ENCODE data around the gene PHACTR1.
"Not testable (repeated sequence)": the region's sequence is repeated elsewhere in the genome, so short reads cannot be mapped to it uniquely, and the experiment has no call there.

PHACTR1 gene

DNA sequence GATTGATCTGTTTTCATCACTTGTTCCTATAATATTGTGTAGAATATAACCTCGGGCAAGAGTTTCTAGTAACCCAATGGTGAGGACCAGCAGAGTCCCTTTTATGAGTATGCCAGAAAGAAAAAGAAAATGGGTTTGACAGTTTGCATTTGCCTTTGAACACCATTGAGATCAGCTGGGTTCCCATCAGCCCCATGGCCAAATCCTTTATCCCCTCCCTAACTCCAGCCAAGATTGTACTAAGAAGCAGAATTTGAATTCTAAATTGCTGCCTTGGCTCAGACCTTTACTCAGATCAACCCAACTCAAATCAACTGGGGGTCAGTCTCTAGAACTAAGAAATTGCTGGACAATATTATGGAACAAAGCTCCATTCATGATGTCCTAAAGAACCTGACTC lies 424.4 kb downstream of the PHACTR1 start:
- Mint-ChIP-seq H3K36me3 (ENCODE audit: low read depth) (no peaks in the 10 kb centered on the region), H3K27ac (no peak overlapping the region), H3K4me1 (ENCODE audit: low read depth) (no peaks in the 10 kb centered on the region), H3K9me3 (no peaks in the 10 kb centered on the region), H3K27me3 (peaks cover 3% of the 10 kb centered on the region), H3K4me3 (no peak overlapping the region)

DNA sequence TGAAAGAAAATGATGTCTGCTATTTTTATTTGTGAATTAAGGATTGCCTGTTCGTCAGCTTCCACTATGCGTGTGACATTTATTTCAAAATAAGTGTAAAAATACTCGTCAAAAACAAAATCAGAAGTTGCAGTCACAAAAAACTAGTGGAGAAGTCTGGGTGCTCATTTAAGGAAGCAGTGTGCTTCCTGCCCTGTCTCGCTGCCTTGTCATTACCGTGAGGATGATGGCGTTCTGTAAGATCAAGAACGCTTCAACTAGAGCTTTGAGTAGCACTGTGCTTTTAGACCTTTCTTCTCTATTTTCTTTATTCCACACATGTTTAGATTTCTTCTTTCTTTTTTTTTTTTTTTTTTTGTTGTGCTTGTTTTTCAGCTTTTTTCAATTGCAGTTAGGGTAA lies 424.8 kb downstream of the PHACTR1 start:
- no peak overlapping the region for H3K27ac Mint-ChIP-seq
- no peaks in the 10 kb centered on the region for H3K36me3 Mint-ChIP-seq (ENCODE audit: low read depth)
- H3K4me1 Mint-ChIP-seq (ENCODE audit: low read depth) = no peaks in the 10 kb centered on the region
- peaks cover 3% of the 10 kb centered on the region for H3K27me3 Mint-ChIP-seq
- H3K9me3 Mint-ChIP-seq = no peaks in the 10 kb centered on the region
- no peak overlapping the region for H3K4me3 Mint-ChIP-seq

GRCh38 chr6:13142611-13143010 lies 426.0 kb downstream of the PHACTR1 start:
- H3K4me3 Mint-ChIP-seq = no peak overlapping the region
- H3K27ac Mint-ChIP-seq = no peak overlapping the region
- no peaks in the 10 kb centered on the region for H3K36me3 Mint-ChIP-seq (ENCODE audit: low read depth)
- H3K27me3 Mint-ChIP-seq = peaks cover 3% of the 10 kb centered on the region
- H3K9me3 Mint-ChIP-seq = no peaks in the 10 kb centered on the region
- no peaks in the 10 kb centered on the region for H3K4me1 Mint-ChIP-seq (ENCODE audit: low read depth)

- Mint-ChIP-seq H3K9me3 (no peaks in the 10 kb centered on the region), H3K27ac (no peak overlapping the region), H3K4me1 (ENCODE audit: low read depth) (no peaks in the 10 kb centered on the region), H3K4me3 (no peak overlapping the region), H3K27me3 (no peaks in the 10 kb centered on the region), H3K36me3 (ENCODE audit: low read depth) (no peaks in the 10 kb centered on the region)
Measured at GRCh38 chr6:13146442-13146841, 429.9 kb downstream of the PHACTR1 start.

DNA sequence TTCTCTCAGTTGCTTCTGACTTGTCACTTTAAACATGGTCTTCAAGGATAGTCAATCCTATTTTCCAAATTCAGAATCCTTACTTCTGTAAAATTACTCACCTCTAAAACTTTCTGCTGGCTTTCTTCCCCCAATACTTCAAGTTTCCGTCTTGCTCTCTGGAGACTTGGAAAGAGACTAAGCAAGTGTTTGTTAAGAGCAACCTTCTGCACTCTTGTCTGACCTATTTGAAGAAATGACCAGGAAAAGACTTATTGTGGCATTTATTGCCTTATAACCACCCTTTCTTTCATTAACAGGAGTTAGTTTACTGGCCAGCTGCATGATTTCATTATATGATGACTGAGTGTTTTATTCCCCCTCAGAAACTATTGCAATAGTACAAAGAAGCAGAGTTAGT lies 430.8 kb downstream of the PHACTR1 start:
- Mint-ChIP-seq H3K27me3 (no peaks in the 10 kb centered on the region), H3K4me3 (no peak overlapping the region), H3K36me3 (ENCODE audit: low read depth) (no peaks in the 10 kb centered on the region), H3K4me1 (ENCODE audit: low read depth) (no peaks in the 10 kb centered on the region), H3K9me3 (no peaks in the 10 kb centered on the region), H3K27ac (no peak overlapping the region)

- no peaks in the 10 kb centered on the region for H3K36me3 Mint-ChIP-seq (ENCODE audit: low read depth)
- no peaks in the 10 kb centered on the region for H3K9me3 Mint-ChIP-seq
- H3K27me3 Mint-ChIP-seq = no peaks in the 10 kb centered on the region
- no peaks in the 10 kb centered on the region for H3K4me1 Mint-ChIP-seq (ENCODE audit: low read depth)
- no peak overlapping the region for H3K27ac Mint-ChIP-seq
- H3K4me3 Mint-ChIP-seq = no peak overlapping the region
Measured at GRCh38 chr6:13147782-13148181, 431.2 kb downstream of the PHACTR1 start.

DNA sequence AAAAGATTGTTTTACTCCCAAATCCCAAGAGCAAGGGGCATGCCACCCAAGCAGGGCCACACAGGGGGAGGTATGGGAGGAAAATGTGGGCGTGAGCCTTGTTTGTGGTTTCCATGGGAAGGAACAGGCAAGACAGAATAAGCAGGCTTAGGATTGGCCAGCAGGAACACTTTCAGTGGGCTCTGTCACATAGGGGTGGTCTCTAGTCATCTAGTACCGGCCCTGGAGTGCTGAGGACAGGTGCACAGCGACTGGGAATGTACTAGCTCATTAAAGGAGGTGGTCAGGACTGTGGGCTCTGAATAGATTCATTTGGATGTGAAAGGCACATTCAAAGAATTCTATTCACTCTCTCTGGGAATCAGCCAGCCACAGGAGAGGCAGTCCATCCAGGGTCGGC lies 436.2 kb downstream of the PHACTR1 start:
- H3K27ac Mint-ChIP-seq = no peak overlapping the region
- H3K4me1 Mint-ChIP-seq (ENCODE audit: low read depth) = no peaks in the 10 kb centered on the region
- no peaks in the 10 kb centered on the region for H3K9me3 Mint-ChIP-seq
- H3K27me3 Mint-ChIP-seq = no peaks in the 10 kb centered on the region
- no peaks in the 10 kb centered on the region for H3K36me3 Mint-ChIP-seq (ENCODE audit: low read depth)
- no peak overlapping the region for H3K4me3 Mint-ChIP-seq

- Mint-ChIP-seq H3K9me3 (no peaks in the 10 kb centered on the region), H3K4me3 (no peak overlapping the region), H3K4me1 (ENCODE audit: low read depth) (no peaks in the 10 kb centered on the region), H3K27ac (no peak overlapping the region), H3K27me3 (peaks cover 3% of the 10 kb centered on the region), H3K36me3 (ENCODE audit: low read depth) (no peaks in the 10 kb centered on the region)
Measured at GRCh38 chr6:13156381-13156780, 439.8 kb downstream of the PHACTR1 start.

- H3K4me1 Mint-ChIP-seq (ENCODE audit: low read depth) = no peaks in the 10 kb centered on the region
- H3K27ac Mint-ChIP-seq = no peak overlapping the region
- no peaks in the 10 kb centered on the region for H3K9me3 Mint-ChIP-seq
- no peaks in the 10 kb centered on the region for H3K36me3 Mint-ChIP-seq (ENCODE audit: low read depth)
- no peak overlapping the region for H3K4me3 Mint-ChIP-seq
- H3K27me3 Mint-ChIP-seq = peaks cover 4% of the 10 kb centered on the region
Measured at GRCh38 chr6:13157293-13157692, 440.7 kb downstream of the PHACTR1 start.

GRCh38 chr6:13159300-13159699 lies 442.7 kb downstream of the PHACTR1 start:
- H3K36me3 Mint-ChIP-seq (ENCODE audit: low read depth) = no peaks in the 10 kb centered on the region
- H3K9me3 Mint-ChIP-seq = no peaks in the 10 kb centered on the region
- no peak overlapping the region for H3K4me3 Mint-ChIP-seq
- H3K4me1 Mint-ChIP-seq (ENCODE audit: low read depth) = no peaks in the 10 kb centered on the region
- H3K27me3 Mint-ChIP-seq = peaks cover 4% of the 10 kb centered on the region
- no peak overlapping the region for H3K27ac Mint-ChIP-seq

- not testable (repeated sequence) for H3K4me1 Mint-ChIP-seq (ENCODE audit: low read depth); H3K4me3 Mint-ChIP-seq; H3K9me3 Mint-ChIP-seq; H3K27ac Mint-ChIP-seq; H3K27me3 Mint-ChIP-seq; H3K36me3 Mint-ChIP-seq (ENCODE audit: low read depth)
Measured at GRCh38 chr6:13159822-13160221, 443.3 kb downstream of the PHACTR1 start.

DNA sequence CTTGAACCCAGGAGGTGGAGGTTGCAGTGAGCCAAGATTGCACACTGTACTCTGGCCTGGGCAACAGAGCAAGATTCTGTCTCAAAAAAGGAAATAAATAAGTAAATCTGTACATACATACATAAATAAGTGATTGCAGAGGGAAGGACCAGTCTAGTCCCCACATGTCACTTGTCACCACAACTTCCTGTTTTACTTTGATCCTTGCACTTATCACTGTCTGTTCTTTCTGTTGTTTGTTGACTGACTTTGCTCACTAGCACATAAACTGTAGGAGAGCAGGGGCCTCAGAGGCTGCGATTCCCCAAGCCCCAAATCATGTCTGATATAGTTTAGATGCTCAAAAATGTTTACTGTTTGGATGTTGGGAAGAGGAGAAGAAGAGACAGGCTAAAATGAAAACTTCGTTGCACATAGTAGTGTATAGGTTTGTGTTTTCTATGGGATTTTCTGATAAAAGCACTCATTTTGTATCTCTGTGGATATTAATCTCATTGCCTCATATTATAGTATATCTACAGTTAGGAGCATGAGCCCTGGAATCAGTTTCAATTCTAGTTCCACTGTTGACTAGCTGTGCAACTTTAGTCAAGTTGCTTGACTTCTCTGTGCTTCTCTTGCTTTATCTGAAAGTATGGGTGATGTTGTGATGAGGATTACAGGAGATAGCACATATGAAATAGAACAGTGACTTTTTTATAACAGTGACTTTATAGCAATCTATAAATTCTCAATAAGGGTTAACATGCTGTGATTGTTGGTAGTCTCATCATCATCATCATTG lies 446.8 kb downstream of the PHACTR1 start:
- no peak overlapping the region for H3K4me3 Mint-ChIP-seq
- H3K27me3 Mint-ChIP-seq = peaks cover 4% of the 10 kb centered on the region
- H3K36me3 Mint-ChIP-seq (ENCODE audit: low read depth) = no peaks in the 10 kb centered on the region
- H3K9me3 Mint-ChIP-seq = no peaks in the 10 kb centered on the region
- no peaks in the 10 kb centered on the region for H3K4me1 Mint-ChIP-seq (ENCODE audit: low read depth)
- no peak overlapping the region for H3K27ac Mint-ChIP-seq

DNA sequence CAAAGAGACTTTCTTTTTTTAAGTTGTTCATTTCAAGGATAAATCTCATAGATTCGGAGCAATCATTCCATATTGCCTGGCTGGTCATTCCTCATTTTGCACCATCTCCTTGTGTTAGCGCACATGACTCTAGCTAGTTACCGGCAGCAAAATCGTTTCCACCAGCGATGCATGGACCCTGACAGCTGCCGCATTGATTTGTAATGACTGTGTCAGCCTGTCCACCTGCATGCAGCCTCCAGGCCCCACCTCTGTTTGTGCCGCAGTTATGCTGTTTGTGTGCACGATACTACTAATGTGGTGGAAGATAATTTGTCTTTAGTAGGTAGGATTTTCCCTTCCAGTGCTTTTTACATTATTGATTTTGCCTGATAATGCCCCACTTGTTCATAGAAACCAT lies 447.7 kb downstream of the PHACTR1 start:
- H3K4me1 Mint-ChIP-seq (ENCODE audit: low read depth) = no peaks in the 10 kb centered on the region
- H3K36me3 Mint-ChIP-seq (ENCODE audit: low read depth) = no peaks in the 10 kb centered on the region
- H3K4me3 Mint-ChIP-seq = no peak overlapping the region
- no peak overlapping the region for H3K27ac Mint-ChIP-seq
- no peaks in the 10 kb centered on the region for H3K9me3 Mint-ChIP-seq
- peaks cover 9% of the 10 kb centered on the region for H3K27me3 Mint-ChIP-seq

GRCh38 chr6:13165502-13166172 lies 449.1 kb downstream of the PHACTR1 start:
- no peak overlapping the region for H3K4me3 Mint-ChIP-seq
- H3K9me3 Mint-ChIP-seq = no peaks in the 10 kb centered on the region
- no peaks in the 10 kb centered on the region for H3K4me1 Mint-ChIP-seq (ENCODE audit: low read depth)
- H3K27me3 Mint-ChIP-seq = peaks cover 9% of the 10 kb centered on the region
- H3K36me3 Mint-ChIP-seq (ENCODE audit: low read depth) = no peaks in the 10 kb centered on the region
- no peak overlapping the region for H3K27ac Mint-ChIP-seq

DNA sequence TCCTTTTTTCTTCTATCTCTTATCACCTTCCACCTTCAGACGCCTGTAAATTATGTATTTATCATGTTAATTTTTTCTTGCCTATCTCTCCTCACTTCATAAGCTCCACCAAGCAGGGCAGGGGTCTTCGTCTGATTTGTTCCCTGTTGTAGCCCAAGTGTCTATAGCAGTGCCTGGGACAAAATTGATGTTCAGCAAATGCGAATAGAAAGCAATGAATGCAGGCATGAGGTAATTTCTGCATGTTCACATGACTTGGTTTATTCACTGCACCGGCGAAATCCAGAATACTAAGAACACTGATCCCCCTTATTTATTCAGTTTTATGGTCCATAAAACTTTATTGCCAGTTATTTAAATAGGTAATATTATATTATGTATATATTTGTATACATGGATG lies 449.7 kb downstream of the PHACTR1 start:
- Mint-ChIP-seq H3K27me3 (peaks cover 7% of the 10 kb centered on the region), H3K36me3 (ENCODE audit: low read depth) (no peaks in the 10 kb centered on the region), H3K27ac (no peak overlapping the region), H3K4me3 (no peak overlapping the region), H3K4me1 (ENCODE audit: low read depth) (no peaks in the 10 kb centered on the region), H3K9me3 (no peaks in the 10 kb centered on the region)

DNA sequence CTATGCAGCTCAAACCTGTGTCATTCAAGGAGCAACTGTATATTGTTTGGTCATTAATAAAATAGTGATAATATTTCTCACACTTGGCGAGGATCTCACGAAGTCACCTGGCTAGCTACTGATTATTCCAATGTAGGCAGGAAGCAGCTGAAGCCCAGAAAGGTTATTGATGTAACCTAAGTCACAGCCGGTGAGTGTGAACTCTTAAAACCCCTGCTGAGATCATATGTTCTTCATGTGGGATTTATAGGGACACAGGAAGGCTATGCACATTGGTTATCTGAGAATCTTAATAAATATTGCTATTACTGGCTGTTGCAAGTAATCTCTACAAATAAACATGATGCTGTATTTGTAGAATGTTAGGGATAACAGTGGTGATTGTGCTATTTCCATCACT lies 450.3 kb downstream of the PHACTR1 start:
- no peak overlapping the region for H3K4me3 Mint-ChIP-seq
- peaks cover 5% of the 10 kb centered on the region for H3K27me3 Mint-ChIP-seq
- H3K9me3 Mint-ChIP-seq = no peaks in the 10 kb centered on the region
- H3K4me1 Mint-ChIP-seq (ENCODE audit: low read depth) = no peaks in the 10 kb centered on the region
- H3K27ac Mint-ChIP-seq = no peak overlapping the region
- no peaks in the 10 kb centered on the region for H3K36me3 Mint-ChIP-seq (ENCODE audit: low read depth)
